Middle frontal gyrus (tissue), 1 donor: ENCODE data around the gene THSD4.
"Not testable (repeated sequence)": the region's sequence is repeated elsewhere in the genome, so short reads cannot be mapped to it uniquely, and the experiment has no call there.

Experiments
- DNase-seq: peaks from one replicate; pipeline ENCODE4 v3.0.0-alpha.2; 2015; ENCODE audit warnings: low spot score; ENCODE audit errors: extremely low spot score

Gene THSD4

GRCh38 chr15:71187078-71187477, 71.8 kb downstream of the THSD4 start:
- no peak for DNase-seq

DNA sequence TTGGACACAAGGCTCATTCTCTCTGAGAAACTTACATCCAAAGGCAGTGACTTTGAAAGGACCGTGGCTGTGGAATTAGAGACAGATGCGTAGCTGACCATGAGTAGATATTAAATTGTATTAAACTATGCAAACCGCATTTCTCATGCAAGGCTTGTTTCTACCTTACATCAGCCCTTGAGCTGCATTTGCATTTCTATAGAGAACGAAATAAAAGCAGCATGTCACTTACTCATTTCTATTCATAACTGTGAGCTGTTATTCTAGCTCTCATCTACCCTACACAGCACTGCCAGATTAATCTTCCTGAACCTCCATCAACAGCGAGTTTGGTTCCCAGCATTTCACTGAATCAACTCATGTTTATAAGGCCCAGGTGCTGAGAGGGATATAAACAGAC, 72.3 kb downstream of the THSD4 start:
- no peak for DNase-seq

- DNase-seq, result no peak
These were observed 74.4 kb downstream of the THSD4 start for GRCh38 chr15:71189718-71190117.

DNA sequence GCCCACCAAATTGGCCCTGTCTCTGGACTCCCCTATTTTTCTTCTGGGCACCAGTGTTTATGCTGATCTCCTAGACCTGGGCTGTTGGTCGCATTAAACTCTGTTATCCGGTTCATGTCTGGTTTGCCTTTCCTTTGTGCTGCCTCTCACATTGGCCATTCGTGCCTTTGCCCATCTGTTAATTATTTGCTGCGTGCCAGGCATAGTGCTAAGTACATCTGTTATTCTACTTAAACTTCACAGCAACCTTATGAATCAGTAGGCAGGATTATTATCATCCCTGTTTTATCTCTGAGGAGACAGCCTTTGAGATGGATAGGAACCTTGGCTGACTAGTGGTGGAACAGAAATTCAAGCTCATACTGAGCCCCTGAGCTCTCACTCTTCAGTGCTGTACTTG, 76.0 kb downstream of the THSD4 start:
- DNase-seq, result no peak

- DNase-seq, result no peak
These were observed 77.5 kb downstream of the THSD4 start for GRCh38 chr15:71192816-71193215.

GRCh38 chr15:71194286-71194685, 79.0 kb downstream of the THSD4 start:
- no peak for DNase-seq

- no peak for DNase-seq
These were observed 80.0 kb downstream of the THSD4 start for GRCh38 chr15:71195242-71195641.

DNA sequence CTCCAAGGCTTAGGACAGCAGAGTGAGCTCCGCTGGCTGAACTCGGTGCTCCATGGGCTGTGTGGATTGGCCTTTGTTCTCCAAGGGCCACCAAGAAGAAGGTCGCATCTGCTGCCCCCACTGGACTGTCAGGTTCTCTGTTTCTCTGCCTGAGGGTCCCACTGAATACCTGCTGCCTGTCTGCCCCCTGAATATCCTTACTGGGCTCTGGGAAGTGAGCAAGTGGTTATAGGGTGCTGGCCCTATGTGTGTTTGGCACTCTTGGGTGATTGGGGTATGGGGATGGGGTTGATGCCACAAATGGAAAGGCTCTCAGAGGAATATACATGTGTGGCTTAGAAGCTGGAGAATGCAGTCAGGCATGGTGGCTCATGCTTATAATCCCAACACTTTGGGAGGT, 82.3 kb downstream of the THSD4 start:
- no peak for DNase-seq

GRCh38 chr15:71198846-71199245, 83.6 kb downstream of the THSD4 start:
- DNase-seq, result no peak

GRCh38 chr15:71199384-71200351, 84.4 kb downstream of the THSD4 start:
- no peak for DNase-seq

GRCh38 chr15:71201477-71201876, 86.2 kb downstream of the THSD4 start:
- DNase-seq, result no peak

DNA sequence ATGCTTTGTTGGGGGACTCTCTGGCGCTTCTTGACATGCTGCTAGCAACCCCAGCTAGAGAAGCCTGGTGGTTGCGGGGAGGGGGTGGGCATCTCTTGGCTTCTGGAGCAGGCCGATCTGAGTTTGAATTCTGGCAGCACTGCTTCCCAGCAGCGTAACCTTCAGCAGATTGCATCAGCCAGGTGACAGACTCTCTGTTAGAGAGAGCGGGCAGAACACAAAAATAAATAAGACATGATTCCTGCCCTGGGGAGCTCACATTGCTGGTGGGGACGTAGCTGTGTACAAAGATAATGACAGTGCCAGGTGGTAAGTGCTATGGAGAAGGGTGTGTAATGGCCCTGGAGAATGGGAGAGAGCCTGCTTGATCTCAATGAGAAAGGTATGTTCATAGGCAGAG, 87.4 kb downstream of the THSD4 start:
- DNase-seq, result no peak

- no peak for DNase-seq
These were observed 88.6 kb downstream of the THSD4 start for GRCh38 chr15:71203586-71204474.

GRCh38 chr15:71207141-71207540, 91.9 kb downstream of the THSD4 start:
- DNase-seq, result no peak

GRCh38 chr15:71212146-71212545, 96.9 kb downstream of the THSD4 start:
- no peak for DNase-seq

GRCh38 chr15:71213943-71214342, 98.7 kb downstream of the THSD4 start:
- not testable (repeated sequence) for DNase-seq

- no peak for DNase-seq
These were observed 100.0 kb downstream of the THSD4 start for GRCh38 chr15:71215126-71215894.

- no peak for DNase-seq
These were observed 103.1 kb downstream of the THSD4 start for GRCh38 chr15:71218272-71218805.

DNA sequence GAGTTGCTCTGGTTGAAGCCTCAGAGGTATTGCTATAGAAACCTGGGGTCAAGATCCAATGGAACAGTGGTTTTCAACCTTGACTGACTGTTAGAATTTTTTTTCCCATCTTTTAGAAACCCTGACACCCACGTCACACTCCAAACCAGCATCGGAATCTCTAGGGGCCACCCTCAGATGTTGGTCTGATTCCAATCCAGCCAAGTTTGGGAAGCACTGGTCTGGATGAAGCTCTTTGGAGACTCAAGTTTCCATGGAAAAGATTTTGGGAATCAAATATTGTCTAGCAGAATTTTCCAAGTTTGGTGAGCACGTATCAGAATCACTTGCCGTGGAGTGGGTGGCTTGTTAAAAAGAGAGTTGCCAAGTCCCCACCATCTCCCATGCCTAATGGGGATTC, 103.8 kb downstream of the THSD4 start:
- no peak for DNase-seq

DNA sequence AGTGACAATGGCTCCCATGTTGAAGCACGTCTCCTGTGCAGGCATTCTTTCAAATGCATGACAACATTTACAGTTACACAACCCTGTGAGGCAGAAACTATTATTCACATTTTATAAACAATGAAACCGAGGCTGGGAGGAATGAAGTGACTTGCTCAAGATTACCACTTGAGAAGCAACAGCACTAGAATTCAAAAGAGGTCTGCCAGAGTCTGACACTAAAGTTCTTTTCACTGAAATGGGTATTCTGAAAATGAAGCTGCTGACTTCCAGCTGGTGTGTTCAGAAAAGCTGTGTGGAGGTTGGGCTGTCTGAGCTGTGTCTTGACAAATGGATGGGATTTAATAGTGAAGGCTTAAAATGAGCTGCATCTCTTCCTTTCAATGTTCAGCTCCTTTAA, 104.4 kb downstream of the THSD4 start:
- DNase-seq, result no peak

GRCh38 chr15:71220828-71221227, 105.6 kb downstream of the THSD4 start:
- DNase-seq, result no peak
